ENCODE results near the gene TAS1R3.

DNA sequence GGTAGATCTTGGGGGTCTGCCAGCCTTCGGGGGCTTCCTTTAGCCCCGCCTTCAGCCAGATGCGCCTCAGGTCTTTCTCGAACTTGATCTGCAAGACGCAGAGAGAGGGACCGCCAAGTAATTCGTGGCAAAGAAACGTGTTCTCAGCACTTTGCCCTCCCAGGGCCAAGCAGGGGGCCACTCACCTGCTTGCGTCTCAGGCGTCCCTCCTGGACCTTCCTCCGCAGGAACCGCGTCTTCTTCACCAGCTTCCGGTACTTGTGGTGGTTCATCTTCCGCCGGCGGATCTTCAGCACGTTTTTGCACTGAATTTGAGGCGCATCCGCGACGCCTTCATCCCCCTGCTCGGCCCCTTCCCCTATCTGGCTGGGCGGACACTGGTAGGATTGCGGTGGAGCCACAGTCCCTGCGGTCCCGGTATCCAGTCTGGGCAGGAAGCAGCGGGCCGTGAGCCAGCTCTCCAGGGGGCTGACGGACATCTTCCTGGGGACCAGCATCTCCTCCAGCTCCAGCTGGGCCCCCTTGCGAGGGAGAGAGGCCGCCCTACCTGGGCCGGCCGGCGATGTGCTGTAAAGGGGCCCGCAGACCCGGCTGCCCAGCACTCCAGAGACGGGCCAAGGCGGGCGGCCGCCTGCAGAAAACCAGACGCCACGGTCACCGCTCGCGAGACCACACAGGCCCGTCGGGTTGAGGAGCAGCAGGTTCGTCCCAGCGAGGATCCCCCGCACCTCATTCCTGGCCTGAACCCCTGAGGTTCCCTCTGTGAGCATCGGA, 42.9 kb downstream of the TAS1R3 start:
- TF ChIP-seq, protein P1, sequence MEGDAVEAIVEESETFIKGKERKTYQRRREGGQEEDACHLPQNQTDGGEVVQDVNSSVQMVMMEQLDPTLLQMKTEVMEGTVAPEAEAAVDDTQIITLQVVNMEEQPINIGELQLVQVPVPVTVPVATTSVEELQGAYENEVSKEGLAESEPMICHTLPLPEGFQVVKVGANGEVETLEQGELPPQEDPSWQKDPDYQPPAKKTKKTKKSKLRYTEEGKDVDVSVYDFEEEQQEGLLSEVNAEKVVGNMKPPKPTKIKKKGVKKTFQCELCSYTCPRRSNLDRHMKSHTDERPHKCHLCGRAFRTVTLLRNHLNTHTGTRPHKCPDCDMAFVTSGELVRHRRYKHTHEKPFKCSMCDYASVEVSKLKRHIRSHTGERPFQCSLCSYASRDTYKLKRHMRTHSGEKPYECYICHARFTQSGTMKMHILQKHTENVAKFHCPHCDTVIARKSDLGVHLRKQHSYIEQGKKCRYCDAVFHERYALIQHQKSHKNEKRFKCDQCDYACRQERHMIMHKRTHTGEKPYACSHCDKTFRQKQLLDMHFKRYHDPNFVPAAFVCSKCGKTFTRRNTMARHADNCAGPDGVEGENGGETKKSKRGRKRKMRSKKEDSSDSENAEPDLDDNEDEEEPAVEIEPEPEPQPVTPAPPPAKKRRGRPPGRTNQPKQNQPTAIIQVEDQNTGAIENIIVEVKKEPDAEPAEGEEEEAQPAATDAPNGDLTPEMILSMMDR (conservative IDR thresholded peaks at IDR 0.05; ENCODE audit: low read depth in 2 of 2): no peak
- TF ChIP-seq EZH2 (IDR thresholded peaks at IDR 0.05; ENCODE audit: low read depth, unreplicated experiment) (no peak), POLR2AphosphoS5 (IDR thresholded peaks at IDR 0.05; ENCODE audit: low read depth) (no peak), EZH2phosphoT487 (IDR thresholded peaks at IDR 0.05; ENCODE audit: unreplicated experiment) (no peak), JUNB (IDR thresholded peaks at IDR 0.05; ENCODE audit: unreplicated experiment) (no peak), CREB1 (CRISPR knock-in tag; IDR thresholded peaks at IDR 0.05; ENCODE audit: low read depth) (no peak)
- TF ChIP-seq, protein P2, sequence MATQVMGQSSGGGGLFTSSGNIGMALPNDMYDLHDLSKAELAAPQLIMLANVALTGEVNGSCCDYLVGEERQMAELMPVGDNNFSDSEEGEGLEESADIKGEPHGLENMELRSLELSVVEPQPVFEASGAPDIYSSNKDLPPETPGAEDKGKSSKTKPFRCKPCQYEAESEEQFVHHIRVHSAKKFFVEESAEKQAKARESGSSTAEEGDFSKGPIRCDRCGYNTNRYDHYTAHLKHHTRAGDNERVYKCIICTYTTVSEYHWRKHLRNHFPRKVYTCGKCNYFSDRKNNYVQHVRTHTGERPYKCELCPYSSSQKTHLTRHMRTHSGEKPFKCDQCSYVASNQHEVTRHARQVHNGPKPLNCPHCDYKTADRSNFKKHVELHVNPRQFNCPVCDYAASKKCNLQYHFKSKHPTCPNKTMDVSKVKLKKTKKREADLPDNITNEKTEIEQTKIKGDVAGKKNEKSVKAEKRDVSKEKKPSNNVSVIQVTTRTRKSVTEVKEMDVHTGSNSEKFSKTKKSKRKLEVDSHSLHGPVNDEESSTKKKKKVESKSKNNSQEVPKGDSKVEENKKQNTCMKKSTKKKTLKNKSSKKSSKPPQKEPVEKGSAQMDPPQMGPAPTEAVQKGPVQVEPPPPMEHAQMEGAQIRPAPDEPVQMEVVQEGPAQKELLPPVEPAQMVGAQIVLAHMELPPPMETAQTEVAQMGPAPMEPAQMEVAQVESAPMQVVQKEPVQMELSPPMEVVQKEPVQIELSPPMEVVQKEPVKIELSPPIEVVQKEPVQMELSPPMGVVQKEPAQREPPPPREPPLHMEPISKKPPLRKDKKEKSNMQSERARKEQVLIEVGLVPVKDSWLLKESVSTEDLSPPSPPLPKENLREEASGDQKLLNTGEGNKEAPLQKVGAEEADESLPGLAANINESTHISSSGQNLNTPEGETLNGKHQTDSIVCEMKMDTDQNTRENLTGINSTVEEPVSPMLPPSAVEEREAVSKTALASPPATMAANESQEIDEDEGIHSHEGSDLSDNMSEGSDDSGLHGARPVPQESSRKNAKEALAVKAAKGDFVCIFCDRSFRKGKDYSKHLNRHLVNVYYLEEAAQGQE (IDR thresholded peaks at IDR 0.05; ENCODE audit: unreplicated experiment): no peak
- TF ChIP-seq, protein P3, sequence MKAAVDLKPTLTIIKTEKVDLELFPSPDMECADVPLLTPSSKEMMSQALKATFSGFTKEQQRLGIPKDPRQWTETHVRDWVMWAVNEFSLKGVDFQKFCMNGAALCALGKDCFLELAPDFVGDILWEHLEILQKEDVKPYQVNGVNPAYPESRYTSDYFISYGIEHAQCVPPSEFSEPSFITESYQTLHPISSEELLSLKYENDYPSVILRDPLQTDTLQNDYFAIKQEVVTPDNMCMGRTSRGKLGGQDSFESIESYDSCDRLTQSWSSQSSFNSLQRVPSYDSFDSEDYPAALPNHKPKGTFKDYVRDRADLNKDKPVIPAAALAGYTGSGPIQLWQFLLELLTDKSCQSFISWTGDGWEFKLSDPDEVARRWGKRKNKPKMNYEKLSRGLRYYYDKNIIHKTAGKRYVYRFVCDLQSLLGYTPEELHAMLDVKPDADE (IDR thresholded peaks at IDR 0.05): no peak
- TF ChIP-seq, protein P4, sequence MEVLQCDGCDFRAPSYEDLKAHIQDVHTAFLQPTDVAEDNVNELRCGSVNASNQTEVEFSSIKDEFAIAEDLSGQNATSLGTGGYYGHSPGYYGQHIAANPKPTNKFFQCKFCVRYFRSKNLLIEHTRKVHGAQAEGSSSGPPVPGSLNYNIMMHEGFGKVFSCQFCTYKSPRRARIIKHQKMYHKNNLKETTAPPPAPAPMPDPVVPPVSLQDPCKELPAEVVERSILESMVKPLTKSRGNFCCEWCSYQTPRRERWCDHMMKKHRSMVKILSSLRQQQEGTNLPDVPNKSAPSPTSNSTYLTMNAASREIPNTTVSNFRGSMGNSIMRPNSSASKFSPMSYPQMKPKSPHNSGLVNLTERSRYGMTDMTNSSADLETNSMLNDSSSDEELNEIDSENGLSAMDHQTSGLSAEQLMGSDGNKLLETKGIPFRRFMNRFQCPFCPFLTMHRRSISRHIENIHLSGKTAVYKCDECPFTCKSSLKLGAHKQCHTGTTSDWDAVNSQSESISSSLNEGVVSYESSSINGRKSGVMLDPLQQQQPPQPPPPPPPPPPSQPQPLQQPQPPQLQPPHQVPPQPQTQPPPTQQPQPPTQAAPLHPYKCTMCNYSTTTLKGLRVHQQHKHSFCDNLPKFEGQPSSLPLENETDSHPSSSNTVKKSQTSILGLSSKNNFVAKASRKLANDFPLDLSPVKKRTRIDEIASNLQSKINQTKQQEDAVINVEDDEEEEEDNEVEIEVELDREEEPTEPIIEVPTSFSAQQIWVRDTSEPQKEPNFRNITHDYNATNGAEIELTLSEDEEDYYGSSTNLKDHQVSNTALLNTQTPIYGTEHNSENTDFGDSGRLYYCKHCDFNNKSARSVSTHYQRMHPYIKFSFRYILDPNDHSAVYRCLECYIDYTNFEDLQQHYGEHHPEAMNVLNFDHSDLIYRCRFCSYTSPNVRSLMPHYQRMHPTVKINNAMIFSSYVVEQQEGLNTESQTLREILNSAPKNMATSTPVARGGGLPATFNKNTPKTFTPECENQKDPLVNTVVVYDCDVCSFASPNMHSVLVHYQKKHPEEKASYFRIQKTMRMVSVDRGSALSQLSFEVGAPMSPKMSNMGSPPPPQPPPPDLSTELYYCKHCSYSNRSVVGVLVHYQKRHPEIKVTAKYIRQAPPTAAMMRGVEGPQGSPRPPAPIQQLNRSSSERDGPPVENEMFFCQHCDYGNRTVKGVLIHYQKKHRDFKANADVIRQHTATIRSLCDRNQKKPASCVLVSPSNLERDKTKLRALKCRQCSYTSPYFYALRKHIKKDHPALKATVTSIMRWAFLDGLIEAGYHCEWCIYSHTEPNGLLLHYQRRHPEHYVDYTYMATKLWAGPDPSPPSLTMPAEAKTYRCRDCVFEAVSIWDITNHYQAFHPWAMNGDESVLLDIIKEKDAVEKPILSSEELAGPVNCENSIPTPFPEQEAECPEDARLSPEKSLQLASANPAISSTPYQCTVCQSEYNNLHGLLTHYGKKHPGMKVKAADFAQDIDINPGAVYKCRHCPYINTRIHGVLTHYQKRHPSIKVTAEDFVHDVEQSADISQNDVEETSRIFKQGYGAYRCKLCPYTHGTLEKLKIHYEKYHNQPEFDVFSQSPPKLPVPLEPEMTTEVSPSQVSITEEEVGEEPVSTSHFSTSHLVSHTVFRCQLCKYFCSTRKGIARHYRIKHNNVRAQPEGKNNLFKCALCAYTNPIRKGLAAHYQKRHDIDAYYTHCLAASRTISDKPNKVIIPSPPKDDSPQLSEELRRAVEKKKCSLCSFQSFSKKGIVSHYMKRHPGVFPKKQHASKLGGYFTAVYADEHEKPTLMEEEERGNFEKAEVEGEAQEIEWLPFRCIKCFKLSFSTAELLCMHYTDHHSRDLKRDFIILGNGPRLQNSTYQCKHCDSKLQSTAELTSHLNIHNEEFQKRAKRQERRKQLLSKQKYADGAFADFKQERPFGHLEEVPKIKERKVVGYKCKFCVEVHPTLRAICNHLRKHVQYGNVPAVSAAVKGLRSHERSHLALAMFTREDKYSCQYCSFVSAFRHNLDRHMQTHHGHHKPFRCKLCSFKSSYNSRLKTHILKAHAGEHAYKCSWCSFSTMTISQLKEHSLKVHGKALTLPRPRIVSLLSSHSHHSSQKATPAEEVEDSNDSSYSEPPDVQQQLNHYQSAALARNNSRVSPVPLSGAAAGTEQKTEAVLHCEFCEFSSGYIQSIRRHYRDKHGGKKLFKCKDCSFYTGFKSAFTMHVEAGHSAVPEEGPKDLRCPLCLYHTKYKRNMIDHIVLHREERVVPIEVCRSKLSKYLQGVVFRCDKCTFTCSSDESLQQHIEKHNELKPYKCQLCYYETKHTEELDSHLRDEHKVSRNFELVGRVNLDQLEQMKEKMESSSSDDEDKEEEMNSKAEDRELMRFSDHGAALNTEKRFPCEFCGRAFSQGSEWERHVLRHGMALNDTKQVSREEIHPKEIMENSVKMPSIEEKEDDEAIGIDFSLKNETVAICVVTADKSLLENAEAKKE (CRISPR knock-in tag; IDR thresholded peaks at IDR 0.05): no peak
